Suprapubic skin (tissue), 4 donors: Measurements from ENCODE around the gene MKNK2.

Experiments used
- CTCF ChIP-seq, 2 donors: fragments of 200-600 bp in 1 of 2; fragments of 450-650 bp in 1 of 2; sonication (generic) in 1 of 2; IDR thresholded peaks; one replicate each; pipeline ENCODE4 v1.5.1; 2016 to 2019; ENCODE audit warnings: antibody characterized with exemption in 2 of 2, mild to moderate bottlenecking in 1 of 2, moderate library complexity in 1 of 2
- EP300 ChIP-seq: sonication (generic); formaldehyde crosslinking; IDR thresholded peaks from one replicate; pipeline ENCODE4 v1.6.1; 2017; ENCODE audit warnings: antibody characterized with exemption
- POLR2A ChIP-seq, 2 donors: fragments of 450-650 bp; IDR thresholded peaks; one replicate each; pipeline ENCODE4 v1.6.1; 2017; ENCODE audit warnings: antibody characterized with exemption in 2 of 2, mild to moderate bottlenecking in 2 of 2, moderate library complexity in 2 of 2
- POLR2AphosphoS5 ChIP-seq, 3 donors: sonication (generic); formaldehyde crosslinking; IDR thresholded peaks; one replicate each; pipeline ENCODE4 v1.6.1; 2017; ENCODE audit warnings: antibody characterized with exemption in 3 of 3

DNA sequence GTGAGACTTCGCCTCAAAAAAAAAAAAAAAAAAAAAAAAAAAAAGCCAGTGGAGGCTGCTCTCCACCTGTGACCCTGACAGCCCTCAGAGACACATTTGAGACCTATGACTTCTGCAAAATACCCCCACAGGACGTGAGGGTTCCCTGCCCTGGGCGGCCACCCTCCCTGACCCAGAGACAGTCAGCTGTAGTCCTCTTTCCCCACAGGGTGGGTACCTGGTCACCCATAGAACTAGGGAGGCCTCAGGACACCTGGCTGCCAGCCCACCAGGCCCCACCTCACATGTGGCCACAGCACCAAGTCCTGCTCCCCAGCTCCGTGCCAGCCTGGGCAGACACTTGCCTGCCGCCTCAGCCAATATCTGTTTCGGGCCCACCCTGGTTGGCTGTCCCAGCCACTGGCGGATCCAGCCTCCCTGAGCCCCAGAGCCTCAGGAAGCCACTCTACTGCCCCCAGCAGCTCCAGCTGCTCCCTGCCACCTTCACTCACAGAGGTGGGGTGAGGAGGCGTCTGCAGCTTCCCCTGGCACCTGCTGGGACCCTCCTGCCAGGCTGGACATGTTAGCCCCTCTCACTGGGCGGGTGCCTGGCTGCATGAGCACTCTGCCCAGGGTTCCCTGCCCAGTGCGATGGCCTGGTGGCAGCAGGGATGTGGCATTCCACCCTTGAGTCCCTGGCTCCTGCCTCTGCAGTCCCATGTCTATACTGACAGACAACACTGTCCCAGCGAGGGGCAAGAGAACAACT, 6.9 kb downstream of the MKNK2 start:
- TF ChIP-seq POLR2A (IDR thresholded peaks at IDR 0.05), result no peak
- TF ChIP-seq CTCF (IDR thresholded peaks at IDR 0.05), result no peak
- no peak for TF ChIP-seq POLR2AphosphoS5 (IDR thresholded peaks at IDR 0.05)
- no peak for TF ChIP-seq EP300
